ENCODE data around the gene RRP15.

GRCh38 chr1:218346391-218347204, 61.5 kb downstream of the RRP15 start:
- TF ChIP-seq POLR2AphosphoS5 (IDR thresholded peaks at IDR 0.05; ENCODE audit: low read depth, low read length) = no peak
- TF ChIP-seq POLR2A (IDR thresholded peaks at IDR 0.05; ENCODE audit: low read depth, low read length) = no peak
